Keratinocyte (primary cell): ENCODE data around the gene GEMIN5. TPM values are rescaled to one million over a fixed set of nuclear protein-coding genes. Genes with fewer than 3 reads are reported as not detected.

Experiments used
- DNase-seq: peaks from one replicate; pipeline ENCODE4 v3.0.0-alpha.2; 2011; ENCODE audit warnings: low read depth, missing footprints, low spot score
- FAIRE-seq: peaks from 2 replicates; lab custom pipeline; 2011; peaks lifted over from hg19 to GRCh38; lab: Jason Lieb, UNC
- H2AFZ ChIP-seq: 2 replicates; pipeline ENCODE4 v1.6.0; 2012; ENCODE audit warnings: low read length, control low read depth, inconsistent platforms; ENCODE audit not compliant: control insufficient read depth
- H3K27ac ChIP-seq: 2 replicates; pipeline ENCODE4 v1.5.1; 2011; ENCODE audit warnings: low read length; ENCODE audit not compliant: control insufficient read depth, insufficient read depth
- H3K27me3 ChIP-seq: 3 replicates; pipeline ENCODE4 v1.6.0; 2011; ENCODE audit warnings: low read length; ENCODE audit not compliant: control insufficient read depth, insufficient read depth; ENCODE audit errors: extremely low read depth
- H3K36me3 ChIP-seq, 2 experiments: 2 replicates in 1 of 2; 3 replicates in 1 of 2; pipeline ENCODE4 v1.5.1; 2011; ENCODE audit warnings: low read length in 2 of 2, mild to moderate bottlenecking in 1 of 2; ENCODE audit not compliant: control insufficient read depth in 2 of 2, insufficient read depth in 2 of 2; ENCODE audit errors: extremely low read depth in 1 of 2
- H3K4me1 ChIP-seq: 3 replicates; pipeline ENCODE4 v1.5.1; 2011; ENCODE audit warnings: low read length; ENCODE audit not compliant: control insufficient read depth, insufficient read depth; ENCODE audit errors: extremely low read depth
- H3K4me2 ChIP-seq: 3 replicates; pipeline ENCODE4 v1.6.0; 2011; ENCODE audit warnings: low read depth, low read length; ENCODE audit not compliant: control insufficient read depth, insufficient read depth; ENCODE audit errors: extremely low read depth
- H3K4me3 ChIP-seq, 3 experiments: fragments of 200-600 bp in 1 of 3; sonication (generic) in 1 of 3; 2 replicates in 2 of 3; 3 replicates in 1 of 3; pipeline ENCODE4 v1.5.1; 2011 to 2016; ENCODE audit warnings: low read length in 3 of 3, mild to moderate bottlenecking in 3 of 3, control low read depth in 2 of 3, inconsistent platforms in 1 of 3, low read depth in 1 of 3, mixed read lengths in 1 of 3, mixed run types in 1 of 3, moderate library complexity in 1 of 3; ENCODE audit not compliant: control insufficient read depth in 2 of 3, insufficient read depth in 2 of 3; ENCODE audit errors: extremely low read depth in 1 of 3
- H3K79me2 ChIP-seq: 2 replicates; pipeline ENCODE4 v1.6.0; 2012; ENCODE audit warnings: low read length; ENCODE audit not compliant: control insufficient read depth, insufficient read depth
- H3K9ac ChIP-seq: 3 replicates; pipeline ENCODE4 v1.6.0; 2011; ENCODE audit warnings: low read length; ENCODE audit not compliant: control insufficient read depth, insufficient read depth; ENCODE audit errors: extremely low read depth
- H3K9me1 ChIP-seq: 3 replicates; pipeline ENCODE4 v1.6.0; 2011; ENCODE audit warnings: low read length; ENCODE audit not compliant: control insufficient read depth, insufficient read depth; ENCODE audit errors: extremely low read depth
- H3K9me3 ChIP-seq: 2 replicates; pipeline ENCODE4 v1.5.1; 2012; ENCODE audit warnings: low read depth, low read length; ENCODE audit not compliant: control insufficient read depth
- H4K20me1 ChIP-seq: 3 replicates; pipeline ENCODE4 v1.6.0; 2011; ENCODE audit warnings: low read length; ENCODE audit not compliant: control insufficient read depth, insufficient read depth; ENCODE audit errors: extremely low read depth
- EZH2 ChIP-seq: IDR thresholded peaks from one replicate; pipeline ENCODE4 v1.6.1; 2012; ENCODE audit warnings: inconsistent platforms, mild to moderate bottlenecking, low read length, moderate library complexity
- dilution Hi-C: fragments of 300-500 bp; cut with MboI; formaldehyde crosslinking; loops from one replicate; pipeline ENCODE4 v1.7.0; 2020; ENCODE audit warnings: low sequenced_read_pairs; ENCODE audit not compliant: extremely low pct_ligation_motif_present
- polyA plus RNA-seq, 5 experiments: library from polyadenylated mRNA; depleted of rRNA in 3 of 5; stranded (reverse) in 3 of 5; stranded (forward) in 1 of 5; unstranded in 1 of 5; fragments of >200 nt; gene quantifications; 1 replicate in 1 of 5; 2 replicates in 3 of 5; 3 replicates in 1 of 5; pipeline versions ENCODE4 v1.2.1 to v1.2.3, GENCODE V29; 2011 to 2012; ENCODE audit warnings: missing spikeins in 2 of 5, low read depth in 1 of 5, low replicate concordance in 1 of 5
- TF ChIP-seq, protein P1 (sequence below), 3 experiments: IDR thresholded peaks in 1 of 3; conservative IDR thresholded peaks in 1 of 3; optimal IDR thresholded peaks in 1 of 3; 2 replicates in 2 of 3; 3 replicates in 1 of 3; pipeline versions ENCODE3 to v1.5.1; 2011; ENCODE audit warnings: low read length in 3 of 3, mild to moderate bottlenecking in 3 of 3, moderate library complexity in 2 of 3, control low read depth in 1 of 3, inconsistent platforms in 1 of 3; ENCODE audit not compliant: insufficient read depth in 2 of 3; ENCODE audit errors: extremely low read depth in 1 of 3

GEMIN5 gene
- polyA plus RNA-seq, 1 donor (not counting 4 experiments of a cell fraction or from before 2014, with no cell fraction given), result 12.5 TPM

DNA sequence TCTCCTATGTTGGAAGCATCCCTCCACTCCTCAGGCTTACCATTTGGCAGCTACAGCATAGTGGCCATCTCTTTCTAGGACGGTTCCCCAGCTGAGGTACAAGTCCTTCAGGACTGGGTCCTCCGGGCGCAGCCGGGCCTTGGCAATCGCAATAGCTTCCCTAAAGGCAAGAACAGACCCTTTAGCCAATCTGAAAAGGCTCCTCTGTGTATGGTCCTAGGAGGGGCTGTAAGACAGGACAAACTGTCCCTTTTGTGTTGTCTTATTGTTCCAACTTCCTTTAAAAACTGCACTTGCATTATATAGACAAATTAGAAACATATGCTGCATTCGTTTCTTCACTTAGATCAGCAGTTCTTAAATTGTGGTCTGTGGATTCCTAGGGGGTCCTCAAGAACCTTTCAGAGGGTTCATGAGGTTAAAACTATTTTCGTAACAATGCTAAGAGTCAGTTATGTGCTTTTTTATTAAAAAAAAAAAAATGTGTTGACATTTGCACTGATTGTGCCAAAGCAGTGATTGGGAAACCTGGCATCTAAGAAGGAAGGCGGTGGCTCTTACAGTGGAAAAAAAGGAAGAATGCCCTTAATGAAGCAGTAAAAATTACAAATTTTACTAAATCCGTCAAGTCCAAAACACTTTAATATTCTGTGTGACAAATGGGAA, 38.7 kb downstream of the GEMIN5 start:
- no peaks in the 10 kb centered on the region for H3K4me1 ChIP-seq
- no peaks in the 10 kb centered on the region for H4K20me1 ChIP-seq
- H3K9me1 ChIP-seq, result no peaks in the 10 kb centered on the region
- H2AFZ ChIP-seq, result no peak overlapping the region
- DNase-seq (no peak), FAIRE-seq (no peak)
- H3K79me2 ChIP-seq, result no peaks in the 10 kb centered on the region
- dilution Hi-C loops, result no loop called here
- no peak overlapping the region for H3K27ac ChIP-seq
- H3K9me3 ChIP-seq, result no peaks in the 10 kb centered on the region
- H3K9ac ChIP-seq, result no peak overlapping the region
- no peaks in the 10 kb centered on the region for H3K27me3 ChIP-seq
- TF ChIP-seq, protein P1, sequence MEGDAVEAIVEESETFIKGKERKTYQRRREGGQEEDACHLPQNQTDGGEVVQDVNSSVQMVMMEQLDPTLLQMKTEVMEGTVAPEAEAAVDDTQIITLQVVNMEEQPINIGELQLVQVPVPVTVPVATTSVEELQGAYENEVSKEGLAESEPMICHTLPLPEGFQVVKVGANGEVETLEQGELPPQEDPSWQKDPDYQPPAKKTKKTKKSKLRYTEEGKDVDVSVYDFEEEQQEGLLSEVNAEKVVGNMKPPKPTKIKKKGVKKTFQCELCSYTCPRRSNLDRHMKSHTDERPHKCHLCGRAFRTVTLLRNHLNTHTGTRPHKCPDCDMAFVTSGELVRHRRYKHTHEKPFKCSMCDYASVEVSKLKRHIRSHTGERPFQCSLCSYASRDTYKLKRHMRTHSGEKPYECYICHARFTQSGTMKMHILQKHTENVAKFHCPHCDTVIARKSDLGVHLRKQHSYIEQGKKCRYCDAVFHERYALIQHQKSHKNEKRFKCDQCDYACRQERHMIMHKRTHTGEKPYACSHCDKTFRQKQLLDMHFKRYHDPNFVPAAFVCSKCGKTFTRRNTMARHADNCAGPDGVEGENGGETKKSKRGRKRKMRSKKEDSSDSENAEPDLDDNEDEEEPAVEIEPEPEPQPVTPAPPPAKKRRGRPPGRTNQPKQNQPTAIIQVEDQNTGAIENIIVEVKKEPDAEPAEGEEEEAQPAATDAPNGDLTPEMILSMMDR (optimal IDR thresholded peaks at IDR 0.05 in 1 of 3, IDR thresholded peaks at IDR 0.05 in 1 of 3, conservative IDR thresholded peaks at IDR 0.05 in 1 of 3; ENCODE audit: extremely low read depth in 1 of 3, insufficient read depth in 2 of 3, low read length in 3 of 3), result no peak
- no peak for TF ChIP-seq EZH2
- H3K36me3 ChIP-seq, result peaks cover 23 to 29% of the 10 kb centered on the region in 2 experiments
- H3K4me2 ChIP-seq, result no peak overlapping the region
- no peak overlapping the region for H3K4me3 ChIP-seq

DNA sequence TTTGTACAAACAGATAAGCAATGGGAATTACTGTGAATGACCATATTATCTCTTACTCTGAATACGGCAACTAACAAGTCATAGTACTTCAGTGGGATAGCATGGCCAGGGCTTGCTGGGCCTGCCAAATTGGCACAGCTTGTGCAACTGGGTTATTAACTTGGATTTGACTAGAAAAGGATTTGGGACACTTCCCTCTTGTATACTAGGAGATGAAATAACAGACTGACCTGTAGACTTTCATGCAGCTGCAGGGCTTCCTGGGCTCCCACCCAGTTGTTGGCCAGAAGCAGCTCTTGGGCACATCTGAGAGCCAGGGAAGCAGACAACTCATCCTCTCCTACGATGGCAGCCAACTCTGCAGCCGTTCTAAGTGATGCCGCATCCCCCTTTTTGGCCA, 39.8 kb downstream of the GEMIN5 start:
- no peak overlapping the region for H3K9ac ChIP-seq
- H3K79me2 ChIP-seq, result no peaks in the 10 kb centered on the region
- no peak overlapping the region for H3K4me2 ChIP-seq
- no peaks in the 10 kb centered on the region for H3K27me3 ChIP-seq
- H4K20me1 ChIP-seq, result no peaks in the 10 kb centered on the region
- no peaks in the 10 kb centered on the region for H3K9me3 ChIP-seq
- no peaks in the 10 kb centered on the region for H3K9me1 ChIP-seq
- dilution Hi-C loops, result no loop called here
- peaks cover 25 to 31% of the 10 kb centered on the region in 2 experiments for H3K36me3 ChIP-seq
- TF ChIP-seq, protein P1 (optimal IDR thresholded peaks at IDR 0.05 in 1 of 3, IDR thresholded peaks at IDR 0.05 in 1 of 3, conservative IDR thresholded peaks at IDR 0.05 in 1 of 3; ENCODE audit: extremely low read depth in 1 of 3, insufficient read depth in 2 of 3, low read length in 3 of 3), result no peak
- TF ChIP-seq EZH2, result no peak
- no peak overlapping the region for H2AFZ ChIP-seq
- no peaks in the 10 kb centered on the region for H3K4me1 ChIP-seq
- H3K4me3 ChIP-seq, result no peak overlapping the region
- no peak for DNase-seq
- H3K27ac ChIP-seq, result no peak overlapping the region
- FAIRE-seq, result no peak
